ENCODE results near the gene NEU1.
"Not testable (repeated sequence)": the region's sequence is repeated elsewhere in the genome, so short reads cannot be mapped to it uniquely, and the experiment has no call there.

The NEU1 gene

DNA sequence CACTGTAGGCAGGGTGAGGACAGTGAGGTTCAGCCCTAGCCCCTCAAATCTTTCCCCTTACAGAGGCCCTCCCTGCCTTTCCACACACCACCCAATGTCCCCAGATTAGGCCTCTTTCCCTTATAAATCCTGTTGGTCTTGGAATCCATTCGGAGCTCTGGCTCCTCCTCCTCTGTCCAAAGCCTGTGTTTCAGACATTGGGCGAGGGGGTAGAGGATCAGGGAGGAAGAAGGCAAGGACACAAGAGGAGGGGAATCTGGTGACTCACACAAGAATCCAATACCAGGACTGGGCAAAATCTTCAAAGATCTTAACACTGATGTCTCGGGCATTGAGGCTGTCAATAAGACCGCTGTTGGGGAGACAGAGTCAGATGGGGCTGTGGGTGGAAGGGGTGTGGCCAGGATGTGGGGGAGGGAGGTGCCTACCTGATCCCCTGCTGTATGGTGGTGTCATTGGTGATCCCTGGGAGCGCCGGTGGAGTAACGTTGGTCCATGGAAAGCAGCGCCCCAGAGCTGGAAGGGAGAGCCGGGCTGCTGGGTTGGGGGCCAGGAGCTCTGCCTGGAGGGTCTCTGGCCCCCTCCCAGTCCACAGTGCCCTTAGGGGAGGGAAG is 8.5 kb upstream of the NEU1 start:
- no peak for DNase-seq

DNA sequence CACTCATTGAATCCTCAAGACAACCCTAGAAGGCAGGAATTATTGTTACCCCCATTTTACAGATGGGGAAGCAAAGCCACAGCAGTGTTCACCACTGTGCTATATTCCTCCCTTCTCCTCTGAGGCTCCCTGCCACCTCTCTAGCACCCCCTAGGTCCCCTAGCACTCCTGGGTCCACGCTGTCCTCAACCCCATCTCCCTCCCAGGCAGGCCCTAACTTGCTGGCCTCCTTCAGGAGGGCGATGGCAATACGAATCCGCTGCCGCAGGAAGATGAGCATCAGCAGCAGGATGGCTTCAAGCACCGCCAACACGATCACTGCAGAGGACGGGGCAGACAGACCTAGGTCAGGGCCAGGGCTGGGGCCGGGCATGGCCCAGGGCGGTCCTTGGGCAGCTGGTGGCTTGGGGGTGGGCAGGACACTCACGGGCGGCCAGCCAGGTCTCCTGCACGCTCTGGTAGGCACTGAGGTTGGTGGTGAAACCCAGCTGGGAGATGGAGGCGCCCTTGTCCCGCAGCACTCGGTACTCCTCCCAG is 7.8 kb upstream of the NEU1 start:
- DNase-seq = no peak

DNA sequence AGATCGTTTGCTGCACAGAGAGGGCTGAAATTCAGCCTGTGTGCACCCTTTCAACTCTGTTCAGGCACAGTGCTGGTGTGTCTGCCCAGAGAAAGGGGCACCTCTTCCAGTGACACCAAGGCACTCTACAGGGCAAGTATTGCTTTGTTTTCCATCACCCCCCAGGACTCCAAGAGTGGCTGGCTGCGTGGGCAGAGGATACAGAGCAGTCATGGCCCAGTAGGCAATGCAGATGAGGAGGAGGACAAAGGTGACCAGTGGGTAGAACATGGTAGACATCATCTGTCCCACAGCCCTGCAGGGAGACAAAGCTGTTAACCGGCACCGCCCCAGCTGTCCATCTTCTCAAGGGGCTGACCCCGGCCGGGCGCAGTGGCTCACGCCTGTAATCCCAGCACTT is 6.7 kb upstream of the NEU1 start:
- DNase-seq = no peak

DNA sequence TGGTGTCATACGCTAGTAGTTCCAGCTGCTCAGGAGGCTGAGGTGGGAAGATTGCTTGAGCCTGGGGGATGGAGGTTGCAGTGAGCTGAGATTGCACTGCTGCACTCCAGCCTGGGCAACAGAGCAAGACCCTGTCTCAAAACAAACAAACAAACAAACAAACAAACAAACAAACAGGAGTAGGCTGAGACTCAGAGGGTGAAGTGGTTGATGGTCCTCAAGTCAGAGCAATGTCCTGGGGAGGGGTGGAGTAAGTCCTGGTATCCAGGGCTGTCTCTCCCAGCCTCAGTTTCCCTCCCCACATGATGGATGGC is 6.0 kb upstream of the NEU1 start:
- not testable (repeated sequence) for DNase-seq

DNA sequence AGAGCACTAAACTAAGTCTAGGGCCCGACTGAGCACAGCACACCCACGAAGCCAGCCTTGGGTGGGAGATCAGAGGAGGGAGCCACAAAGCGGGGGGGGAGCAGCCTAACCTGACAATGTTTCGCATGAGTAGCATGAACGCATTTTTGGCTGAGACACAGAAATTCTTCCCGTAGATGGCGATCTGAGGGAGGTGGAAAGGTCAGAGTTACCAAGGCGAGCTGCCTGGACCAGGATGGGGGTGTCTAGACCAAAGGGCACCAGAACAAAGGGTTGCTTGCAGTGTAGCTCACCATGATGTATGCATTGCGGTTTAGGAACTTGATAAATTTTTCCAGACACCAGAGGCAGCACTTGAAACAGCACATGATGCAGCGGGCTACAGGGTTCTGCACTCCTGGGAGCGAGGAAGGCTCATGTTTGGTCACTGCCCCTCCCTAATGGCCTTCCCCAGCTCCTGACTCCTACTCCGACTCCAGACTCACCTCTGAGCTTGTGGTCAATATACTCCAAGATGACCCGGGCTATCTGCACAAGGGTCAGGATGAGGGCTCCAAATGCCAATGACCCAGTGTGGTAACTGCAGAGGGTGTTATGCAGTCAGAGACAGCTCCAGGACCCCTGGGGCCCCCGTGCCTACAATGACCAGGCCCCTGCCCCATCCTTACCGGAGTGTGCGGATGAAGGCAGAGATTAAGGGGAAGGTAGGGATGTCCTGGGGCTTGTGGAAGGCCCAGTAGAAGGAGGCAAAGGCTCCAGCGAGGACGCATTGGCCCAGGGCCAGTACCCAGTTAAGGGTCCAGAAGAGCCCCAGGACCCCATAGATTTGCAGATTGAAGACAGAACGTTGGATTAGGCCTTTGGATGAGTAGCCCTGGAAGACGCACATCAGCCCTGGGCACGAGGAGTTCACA is 2.8 kb upstream of the NEU1 start:
- no peak for DNase-seq

DNA sequence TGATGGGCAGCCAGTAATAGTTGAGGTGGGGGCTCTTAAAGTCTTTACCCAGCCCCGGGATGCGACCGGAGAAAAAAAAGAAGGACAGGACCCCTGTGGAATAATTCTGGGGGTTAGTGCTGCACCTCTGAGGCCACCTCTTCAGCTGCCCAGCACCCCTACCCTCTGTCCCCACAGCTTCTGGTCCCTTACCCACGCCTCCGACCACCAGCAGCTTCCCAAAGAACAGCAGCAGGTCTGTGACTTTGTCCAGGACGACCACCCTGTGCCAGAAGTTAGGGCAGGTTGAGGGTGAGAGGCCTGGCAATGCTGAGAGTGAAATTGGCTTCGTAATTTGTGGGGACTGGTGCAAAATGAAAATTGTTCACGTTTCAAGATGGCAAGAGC is 2.2 kb upstream of the NEU1 start:
- DNase-seq = no peak

DNA sequence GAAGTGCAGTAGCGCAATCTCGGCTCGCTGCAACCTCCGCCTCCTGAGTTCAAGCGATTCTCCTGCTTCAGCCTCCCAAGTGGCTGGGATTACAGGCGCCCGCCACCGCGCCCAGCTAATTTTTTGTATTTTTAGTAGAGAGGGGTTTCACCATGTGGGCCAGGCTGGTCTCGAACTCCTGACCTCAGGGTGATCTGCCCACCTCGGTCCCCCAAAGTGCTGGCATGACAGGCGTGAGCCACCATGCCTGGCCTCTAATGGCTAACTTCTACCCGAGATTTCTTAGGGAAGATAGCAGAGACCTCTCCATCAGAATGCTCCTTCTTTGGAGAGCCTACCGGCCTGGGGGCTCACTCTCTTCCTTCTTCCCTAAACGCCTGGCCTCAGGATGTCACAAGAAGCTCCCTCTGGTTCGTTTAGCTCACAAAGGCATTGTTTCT is 1.5 kb upstream of the NEU1 start:
- not testable (repeated sequence) for DNase-seq

DNA sequence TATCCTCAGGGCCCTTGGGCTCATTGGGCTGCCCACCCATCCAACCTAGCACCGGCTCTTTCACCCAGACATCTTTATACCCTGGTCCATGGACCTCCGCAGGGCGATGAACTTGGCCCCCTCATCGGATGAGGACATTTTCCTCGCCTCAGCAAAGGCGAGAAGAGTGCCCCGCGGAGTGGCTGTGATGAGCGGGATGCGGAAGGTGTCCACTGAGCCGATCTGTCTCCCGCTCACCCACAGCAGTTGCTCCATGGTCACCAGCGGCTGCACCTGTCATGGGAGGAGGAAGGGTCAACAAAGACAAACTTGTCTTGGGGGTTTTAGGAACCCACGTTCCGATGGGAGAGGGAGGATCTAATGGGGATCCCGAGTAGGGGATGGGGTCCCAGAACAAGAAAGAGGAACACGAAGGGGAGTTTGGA is 690 bp downstream of the NEU1 start:
- DNase-seq = no peak

DNA sequence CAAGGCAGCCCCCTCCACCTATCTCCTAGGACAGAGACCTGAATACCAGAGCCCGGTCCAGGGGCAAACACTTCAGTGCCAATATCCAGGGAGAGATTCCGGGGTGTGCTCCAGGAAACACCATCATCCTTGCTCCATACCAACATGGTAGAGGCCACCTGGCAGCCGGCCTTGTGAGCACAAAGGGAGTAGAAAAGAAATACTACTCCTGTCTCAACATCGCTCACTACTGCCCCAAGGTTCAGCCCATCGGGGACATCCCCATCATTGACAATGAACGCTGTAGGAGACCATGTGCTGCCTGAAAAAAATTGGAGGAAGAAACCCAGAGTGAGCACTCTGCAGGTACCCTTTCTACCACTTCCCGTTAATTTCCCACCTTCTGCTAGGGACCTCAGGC is 1.5 kb downstream of the NEU1 start:
- no peak for DNase-seq

DNA sequence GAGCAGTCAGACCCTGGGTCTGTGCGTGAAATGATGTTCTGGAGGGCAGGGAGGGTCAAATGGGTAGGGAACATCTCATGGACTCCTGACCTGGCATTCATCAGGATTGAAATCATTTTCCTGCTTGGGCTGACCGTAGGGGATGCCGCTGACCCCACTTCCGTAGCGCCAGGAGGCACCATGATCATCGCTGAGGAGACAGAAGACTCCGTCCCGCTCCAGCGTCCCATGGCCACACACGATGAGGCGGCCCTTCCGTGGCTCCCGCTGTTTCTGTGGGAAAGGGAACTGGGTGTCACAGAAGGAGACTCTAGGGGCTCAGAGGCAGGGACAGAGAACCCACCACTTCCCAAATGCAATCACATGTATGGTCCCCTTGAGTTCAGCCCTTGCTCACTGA is 2.3 kb downstream of the NEU1 start:
- no peak for DNase-seq

DNA sequence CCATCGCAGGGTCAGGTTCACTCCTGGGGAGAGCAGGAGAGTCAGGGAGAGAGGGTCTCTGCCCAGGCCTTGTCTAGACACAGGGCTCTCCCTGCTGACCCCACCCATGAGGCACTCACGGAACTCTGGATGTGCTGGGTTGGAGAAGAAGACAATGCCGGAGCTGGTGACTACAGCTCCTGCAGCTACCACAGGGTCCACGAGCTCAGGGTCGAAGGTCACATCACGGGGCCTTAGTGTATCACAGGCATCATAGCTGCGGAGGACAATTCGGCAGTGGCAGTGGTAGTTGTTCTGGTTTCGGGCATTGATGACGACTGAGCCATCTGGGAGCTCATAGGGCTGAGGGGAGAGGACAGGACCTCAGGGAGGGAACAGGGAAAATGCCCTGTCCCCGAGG is 2.7 kb downstream of the NEU1 start:
- no peak for DNase-seq

DNA sequence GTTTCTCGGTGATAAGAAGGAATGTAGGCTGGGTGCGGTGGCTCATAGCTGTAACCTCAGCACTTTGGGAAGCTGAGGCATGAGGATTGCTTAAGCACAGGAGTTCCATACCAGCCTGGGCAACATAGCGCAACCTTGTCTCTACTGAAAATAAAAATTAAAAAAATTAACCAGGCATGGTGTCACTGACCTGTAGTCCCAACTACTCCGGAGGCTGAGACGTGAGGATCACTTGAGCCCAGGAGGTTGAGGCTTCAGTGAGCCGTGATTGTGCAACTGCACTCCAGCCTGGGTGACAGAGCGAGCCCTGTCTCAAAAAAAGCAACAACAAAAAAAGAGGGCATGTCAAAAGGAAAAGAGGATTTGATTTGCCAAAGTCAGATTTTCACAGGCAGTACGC is 3.9 kb downstream of the NEU1 start:
- no peak for DNase-seq

DNA sequence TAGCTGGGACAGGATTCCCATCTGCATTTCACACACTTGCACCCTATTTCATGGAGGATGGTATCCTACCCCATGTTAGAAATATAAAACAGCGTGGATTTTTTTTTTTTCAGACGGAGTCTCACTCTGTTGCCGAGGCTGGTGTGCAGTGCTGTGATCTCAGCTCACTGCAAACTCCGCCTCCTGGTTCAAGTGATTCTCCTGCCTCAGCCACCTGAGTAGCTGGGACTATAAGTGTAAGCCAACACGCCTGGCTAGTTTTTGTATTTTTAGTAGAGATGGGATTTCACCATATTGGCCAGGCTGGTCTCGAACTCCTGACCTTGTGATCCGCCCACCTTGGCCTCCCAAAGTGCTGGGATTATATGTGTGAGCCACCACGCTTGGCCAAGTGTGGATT is 4.8 kb downstream of the NEU1 start:
- DNase-seq = not testable (repeated sequence)

DNA sequence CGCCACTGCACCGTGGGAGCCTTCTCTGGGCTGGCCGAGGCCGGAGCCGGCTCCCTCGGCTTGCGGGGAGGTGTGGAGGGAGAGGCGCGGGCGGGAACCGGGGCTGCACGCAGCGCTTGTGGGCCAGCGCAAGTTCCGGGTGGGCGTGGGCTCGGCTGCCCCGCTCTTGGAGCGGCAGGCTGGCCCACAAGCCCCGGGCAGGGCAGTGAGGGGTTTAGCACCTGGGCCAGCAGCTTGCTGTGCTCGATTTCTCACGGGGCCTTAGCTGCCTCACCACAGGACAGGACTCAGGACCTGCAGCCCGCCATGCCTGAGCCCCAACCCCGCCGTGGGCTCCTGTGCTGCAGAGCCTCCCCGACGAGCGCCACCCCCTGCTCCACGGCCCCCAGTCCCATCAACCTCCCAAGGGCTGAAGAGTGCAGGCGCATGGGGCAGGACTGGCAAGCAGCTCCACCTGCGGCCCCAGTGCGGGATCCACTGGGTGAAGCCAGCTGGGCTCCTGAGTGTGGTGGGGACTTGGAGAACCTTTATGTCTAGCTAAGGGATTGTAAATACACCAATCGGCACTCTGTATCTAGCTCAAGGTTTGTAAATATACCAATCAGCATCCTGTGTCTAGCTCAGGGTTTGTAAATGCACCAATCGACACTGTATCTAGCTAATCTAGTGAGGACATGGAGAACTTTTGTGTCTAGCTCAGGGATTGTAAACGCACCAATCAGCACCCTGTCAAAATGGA is 10.5 kb downstream of the NEU1 start:
- not testable (repeated sequence) for DNase-seq

DNA sequence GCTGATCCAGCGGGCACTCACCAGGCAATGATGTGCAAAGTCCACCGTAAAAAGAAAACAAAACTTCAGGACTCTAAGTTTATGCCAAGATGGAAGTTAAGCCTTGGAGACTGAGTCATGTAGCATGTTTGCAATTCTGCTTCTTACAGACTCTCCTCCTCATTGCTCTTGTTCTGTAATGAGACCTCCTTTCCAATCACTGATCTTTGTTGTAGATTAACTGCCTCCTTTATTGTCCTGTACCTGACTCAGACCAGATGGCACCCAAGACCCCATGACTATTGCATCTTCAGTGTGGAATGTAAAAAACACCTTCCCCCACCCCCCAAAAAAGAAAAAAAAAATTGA is 11.2 kb downstream of the NEU1 start:
- DNase-seq = no peak

DNA sequence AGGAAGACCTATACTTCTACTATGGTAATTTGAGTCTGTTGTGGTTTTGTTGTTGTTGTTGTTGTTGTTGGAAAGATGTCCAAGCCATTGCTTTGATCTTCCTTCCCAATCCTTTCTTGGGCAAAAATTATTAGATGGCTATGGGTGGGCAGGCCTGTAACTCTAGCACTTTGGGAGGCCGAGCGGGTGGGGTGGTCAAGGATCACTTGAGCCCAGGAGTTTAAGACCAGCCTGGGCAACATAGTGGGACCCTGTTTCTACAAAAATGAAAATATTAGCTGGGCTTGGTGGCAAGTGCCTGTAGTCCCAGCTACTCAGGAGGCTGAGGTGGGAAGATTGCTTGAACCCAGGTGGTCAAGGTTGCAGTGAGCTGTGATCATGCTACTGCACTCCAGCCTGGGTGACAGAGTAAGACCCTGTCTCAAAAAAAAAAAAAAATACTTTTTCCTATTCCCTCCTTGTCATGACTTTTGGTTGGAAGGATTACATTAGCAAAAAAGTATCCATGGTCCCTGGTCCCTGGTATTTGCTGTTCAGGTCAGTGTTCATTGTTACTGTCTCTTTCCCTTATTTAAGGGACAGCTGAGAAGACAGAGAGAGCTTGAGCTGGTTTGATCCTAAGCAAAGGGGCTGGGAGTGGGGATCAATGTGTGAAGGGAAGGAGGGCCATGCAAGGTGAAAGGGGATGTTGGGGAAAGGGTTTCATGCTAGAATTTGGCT is 11.7 kb downstream of the NEU1 start:
- DNase-seq = no peak

DNA sequence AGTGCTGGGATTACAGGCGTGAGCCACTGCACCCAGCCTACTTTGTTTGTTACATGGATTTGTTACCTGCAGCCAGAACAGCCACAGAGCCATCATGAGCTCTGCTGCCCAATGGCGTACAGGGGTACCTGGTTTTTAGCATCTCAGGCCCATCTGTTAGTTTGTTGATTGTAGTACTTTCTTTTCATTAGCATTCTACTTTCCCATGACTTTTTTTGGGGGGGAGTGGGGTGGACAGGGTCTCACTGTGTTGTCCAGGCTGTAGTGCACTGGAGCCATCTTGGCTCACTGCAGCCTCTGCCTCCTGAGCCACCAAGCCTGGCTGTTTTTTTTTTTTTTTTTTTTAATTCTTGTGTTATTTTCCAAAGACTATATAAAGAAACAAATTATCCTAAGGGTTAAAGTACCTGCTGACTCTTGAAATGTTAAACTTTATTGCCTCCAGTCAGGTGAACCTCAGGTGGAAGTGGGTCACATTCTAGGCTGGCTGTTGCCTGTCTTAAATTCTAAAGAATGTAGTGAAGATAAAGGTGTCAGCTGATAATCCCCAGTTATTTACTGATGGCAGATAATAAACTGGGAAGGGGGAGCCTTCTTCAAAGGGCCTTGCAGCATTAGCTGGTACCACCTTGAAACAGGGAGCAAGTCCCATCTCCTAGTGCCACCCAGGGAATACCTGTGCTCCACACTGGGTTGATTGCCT is 15.2 kb downstream of the NEU1 start:
- DNase-seq = no peak

DNA sequence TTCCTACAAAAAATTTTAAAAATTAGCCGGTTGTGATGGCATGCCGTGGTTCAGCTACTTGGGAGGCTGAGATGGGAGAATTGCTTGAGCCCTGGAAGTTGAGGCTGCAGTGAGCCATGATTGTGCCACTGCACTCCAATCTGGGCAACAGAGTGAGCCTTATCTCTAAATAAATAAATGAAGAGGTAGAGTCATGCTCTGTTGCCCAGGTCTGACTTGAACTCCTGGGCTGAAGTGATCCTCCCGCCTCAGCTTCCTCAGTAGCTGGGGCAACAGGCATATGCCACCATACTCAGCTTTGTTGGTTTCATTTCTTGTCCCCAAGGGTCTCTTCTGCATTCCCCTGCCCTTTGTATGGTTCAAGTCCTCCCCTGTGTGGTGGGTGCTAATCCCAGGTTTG is 18.1 kb downstream of the NEU1 start:
- no peak for DNase-seq

DNA sequence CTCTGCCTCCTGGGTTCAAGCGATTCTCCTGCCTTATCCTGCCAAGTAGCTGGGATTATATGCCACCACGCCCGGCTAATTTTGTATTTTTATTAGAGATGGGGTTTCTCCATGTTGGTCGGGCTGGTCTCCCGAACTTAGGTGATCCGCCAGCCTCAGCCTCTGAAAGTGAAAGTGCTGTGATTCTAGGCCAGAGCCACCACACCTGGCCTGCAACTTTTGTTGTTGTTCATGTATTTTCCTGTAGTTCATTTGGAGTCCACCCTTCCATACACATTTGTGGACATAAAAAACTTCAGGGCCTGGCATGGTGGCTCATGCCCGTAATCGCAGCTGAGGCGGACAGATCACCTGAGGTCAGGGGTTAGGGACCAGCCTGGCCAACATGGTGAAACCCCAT is 20.6 kb downstream of the NEU1 start:
- DNase-seq = no peak

DNA sequence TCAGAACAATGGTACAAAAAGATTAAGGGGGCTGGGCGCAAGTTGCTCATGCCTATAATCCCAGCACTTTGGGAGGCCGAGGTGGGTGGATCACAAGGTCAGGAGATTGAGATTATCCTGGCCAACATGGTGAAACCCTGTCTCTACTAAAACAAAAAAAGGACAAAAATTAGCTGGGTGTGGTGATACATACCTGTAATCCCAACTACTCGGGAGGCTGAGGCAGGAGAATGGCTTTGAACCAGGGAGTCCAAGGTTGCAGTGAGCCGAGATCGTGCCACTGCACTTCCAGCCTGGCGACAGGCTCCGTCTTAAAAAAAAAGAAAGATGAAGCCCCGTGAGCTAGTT is 22.9 kb downstream of the NEU1 start:
- DNase-seq = not testable (repeated sequence)

DNA sequence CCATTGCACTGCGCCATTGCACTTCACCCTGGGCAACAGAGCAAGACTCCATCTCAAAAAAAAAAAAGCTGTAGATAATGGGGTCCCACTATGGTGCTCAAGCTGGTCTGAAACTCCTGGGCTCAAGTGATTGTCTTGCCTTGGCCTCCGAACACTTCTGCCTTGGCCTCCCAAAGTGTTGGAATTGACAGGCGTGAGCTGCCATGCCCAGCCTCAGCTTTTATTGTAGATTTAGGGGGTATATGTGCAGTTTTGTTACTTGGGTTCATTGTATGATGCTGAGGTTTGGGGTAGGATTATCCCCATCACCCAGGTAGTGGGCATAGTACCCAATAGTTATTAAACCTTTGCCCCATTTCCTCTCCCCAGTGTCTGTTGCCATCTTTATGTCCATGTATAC is 23.7 kb downstream of the NEU1 start:
- DNase-seq = no peak

DNA sequence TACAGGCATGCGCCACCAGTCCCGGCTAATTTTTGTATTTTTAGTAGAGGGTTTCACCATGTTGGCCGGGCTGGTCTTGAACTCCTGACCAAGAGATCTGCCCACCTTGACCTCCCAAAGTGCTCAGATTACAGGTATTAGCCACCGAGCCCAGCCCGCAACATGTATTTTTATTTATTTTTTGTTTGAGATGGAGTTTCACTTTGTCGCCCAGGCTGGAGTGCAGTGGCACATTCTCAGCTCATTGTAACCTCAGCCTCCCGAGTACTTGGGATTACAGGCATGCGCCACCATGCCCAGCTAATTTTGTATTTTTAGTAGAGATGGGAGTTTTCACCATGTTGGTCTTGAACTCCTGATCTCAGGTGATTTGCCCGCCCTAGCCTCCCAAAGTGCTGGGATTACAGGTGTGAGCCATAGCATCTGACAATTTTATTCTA is 24.5 kb downstream of the NEU1 start:
- DNase-seq = not testable (repeated sequence)
